Fibroblast of skin of back (primary cell): ENCODE measurements around the gene TANC1.
A peak's percentile ranks its signal among the peaks of the same experiment; 100 is the strongest.
"Not testable (repeated sequence)": the region's sequence is repeated elsewhere in the genome, so short reads cannot be mapped to it uniquely, and the experiment has no call there.

Experiments used
- DNase-seq: peaks from one replicate; pipeline ENCODE4 v3.0.0-alpha.2; 2013

Gene TANC1

GRCh38 chr2:159118859-159119500, 150.5 kb downstream of the TANC1 start:
- no peak for DNase-seq

DNA sequence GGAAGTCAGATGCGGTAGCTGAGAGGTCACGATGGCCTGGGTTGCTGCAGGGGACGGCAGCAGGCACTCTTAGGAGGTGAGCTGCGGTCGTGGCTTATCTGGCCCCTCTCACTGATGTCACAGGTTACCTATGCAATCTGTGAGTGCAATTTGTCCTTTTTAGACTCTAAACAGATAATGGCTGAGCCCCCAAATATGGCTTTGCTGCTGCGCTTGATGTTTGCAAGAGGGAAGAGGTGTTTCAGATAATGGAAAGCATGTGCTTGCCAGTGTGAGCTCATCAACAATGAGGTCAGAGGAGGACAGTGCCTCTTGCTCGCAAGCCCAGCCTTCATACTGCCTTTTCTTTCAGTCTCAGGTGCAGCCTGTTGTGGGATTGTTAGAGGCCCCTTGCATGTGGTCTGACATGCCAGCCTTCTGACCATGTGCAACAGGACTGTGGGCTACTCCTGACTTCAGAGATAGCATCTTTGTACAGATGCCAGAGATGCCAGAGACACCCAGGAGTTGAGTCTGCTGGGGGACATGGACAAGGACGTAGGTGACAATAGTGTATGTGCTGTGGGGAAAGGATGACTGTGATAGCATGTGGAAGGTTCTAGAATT, 151.3 kb downstream of the TANC1 start:
- DNase-seq, result no peak

GRCh38 chr2:159123786-159124185, 155.3 kb downstream of the TANC1 start:
- DNase-seq, result no peak

- DNase-seq, result peak; percentile 94
Measured at GRCh38 chr2:159124441-159124911, 156.0 kb downstream of the TANC1 start.

DNA sequence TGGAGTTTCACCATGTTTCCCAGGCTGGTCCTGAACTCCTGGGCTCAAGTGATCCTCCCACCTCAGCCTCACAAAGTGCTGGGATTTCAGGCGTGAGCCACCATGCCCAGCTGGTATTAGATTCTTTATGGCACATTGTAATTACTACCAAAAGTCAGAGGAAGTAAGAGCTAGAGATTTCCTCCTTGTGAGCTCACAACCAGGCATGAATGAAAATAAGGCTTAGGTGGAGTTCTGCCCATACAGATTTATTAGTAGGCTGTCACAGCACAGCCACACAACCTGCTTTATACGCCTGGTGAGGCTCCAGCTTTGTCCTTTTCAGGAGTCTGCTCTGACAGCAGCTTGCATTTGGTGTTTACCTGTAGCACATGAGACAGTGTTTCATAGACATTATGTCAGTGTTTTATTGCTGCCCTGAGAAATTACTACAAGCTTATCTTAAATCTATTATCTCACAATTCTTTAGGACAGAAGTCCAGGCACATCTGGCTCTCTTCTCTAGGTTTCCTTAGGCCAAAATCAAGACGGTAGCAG, 156.6 kb downstream of the TANC1 start:
- no peak for DNase-seq

DNA sequence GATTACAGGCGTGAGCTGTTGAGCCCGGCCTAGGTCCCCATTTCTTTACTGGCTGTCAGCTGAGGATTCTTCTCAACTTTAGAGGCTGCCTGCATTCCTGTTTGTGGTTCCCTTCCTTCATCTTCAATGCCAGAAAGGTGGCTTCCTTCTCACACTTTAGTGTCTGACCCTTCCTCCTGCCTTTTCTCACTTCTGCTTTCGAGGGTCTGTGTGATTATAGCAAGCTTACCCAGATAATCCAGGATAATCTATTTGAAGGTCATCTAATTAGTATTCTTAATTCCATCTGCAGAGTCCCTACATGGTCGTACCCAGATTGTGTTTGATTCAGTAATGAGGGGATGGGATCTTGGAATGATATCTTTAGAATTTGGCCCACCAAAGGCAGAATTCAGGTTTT, 157.4 kb downstream of the TANC1 start:
- no peak for DNase-seq

DNA sequence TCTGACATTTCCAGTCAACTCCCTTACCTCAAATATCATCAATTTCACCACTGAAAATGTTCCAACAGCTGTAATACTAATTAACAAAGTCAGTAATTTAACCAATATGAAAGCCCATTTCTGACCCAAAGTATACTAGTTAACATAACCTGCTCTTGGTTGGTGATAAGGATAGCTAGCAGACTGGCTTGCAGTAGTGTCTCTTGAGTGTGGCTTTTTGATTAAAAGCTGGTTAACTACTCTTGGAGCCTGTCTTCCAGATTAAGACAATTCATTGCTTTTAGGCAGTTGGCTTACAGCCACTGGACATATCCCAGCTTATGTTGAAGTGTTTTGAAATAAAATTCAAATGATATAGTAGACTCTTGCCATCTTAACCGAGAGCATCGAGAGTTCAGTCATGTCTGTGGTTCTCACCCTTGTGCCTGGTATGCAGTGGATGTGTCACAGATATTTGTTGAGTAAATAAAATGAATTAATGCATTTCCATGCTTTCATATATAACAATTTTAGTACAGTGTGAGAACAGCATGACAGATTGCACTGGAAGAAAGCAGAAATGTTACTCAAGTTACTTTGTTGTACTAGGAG, 158.1 kb downstream of the TANC1 start:
- DNase-seq, result peak; percentile 92

DNA sequence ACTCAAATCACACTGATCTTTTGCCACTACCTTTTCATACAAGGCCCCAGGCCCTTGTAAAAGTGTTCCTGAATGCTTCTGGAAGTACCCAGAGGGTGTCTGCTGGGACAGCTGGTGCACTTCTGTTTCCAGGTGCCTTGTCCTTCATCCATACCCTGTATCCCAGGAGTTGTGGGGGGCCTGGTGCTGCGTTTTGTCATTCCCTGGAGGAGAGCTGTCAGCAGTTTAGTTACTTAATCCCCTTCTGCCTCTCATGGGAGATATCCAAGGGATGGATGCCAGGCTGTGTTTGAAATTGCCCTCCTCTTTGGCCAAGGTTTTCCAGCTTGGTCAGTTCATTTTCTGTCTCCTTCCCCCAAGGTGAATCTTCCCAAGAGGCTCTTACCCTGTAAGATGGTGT, 159.8 kb downstream of the TANC1 start:
- no peak for DNase-seq

DNA sequence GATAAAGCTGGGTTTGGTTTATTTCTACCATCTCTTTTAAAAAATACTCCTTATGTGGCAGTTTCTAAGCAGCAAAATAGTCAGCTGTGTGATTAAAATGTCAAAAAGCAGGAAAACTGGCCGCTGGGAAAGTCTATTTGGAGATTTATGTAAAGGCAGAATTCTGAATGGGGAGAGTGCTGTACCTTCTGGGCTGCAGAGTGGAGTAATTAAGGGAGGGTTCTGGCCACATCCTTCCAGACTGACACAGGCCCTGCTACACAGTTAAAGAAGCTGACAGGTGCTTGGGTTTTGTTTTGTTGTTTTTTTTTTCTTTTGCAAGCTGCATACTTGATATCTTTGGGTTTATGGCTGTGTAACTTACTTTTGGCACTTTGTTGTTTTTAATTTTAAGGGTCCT, 160.8 kb downstream of the TANC1 start:
- no peak for DNase-seq

DNA sequence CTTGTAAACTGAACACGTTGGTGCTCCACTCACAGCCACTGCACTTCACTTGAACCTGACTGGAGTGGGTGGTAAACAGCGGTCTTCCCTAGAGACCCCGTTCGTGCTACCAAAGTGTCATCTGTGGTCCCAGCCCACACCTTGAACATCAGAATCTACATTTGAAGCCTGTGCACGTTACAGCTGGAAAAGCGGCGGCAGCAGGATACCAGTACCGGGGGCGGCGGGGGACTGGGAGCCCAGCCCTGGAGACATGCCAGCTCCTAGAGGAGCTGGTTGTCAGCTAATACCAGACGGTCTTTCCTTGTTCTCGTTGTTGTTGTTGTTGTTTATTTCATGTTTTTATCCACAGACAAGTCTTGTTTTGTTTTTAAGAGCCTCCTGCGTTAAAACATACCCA, 161.4 kb downstream of the TANC1 start:
- DNase-seq, result no peak

- DNase-seq, result no peak
Measured at GRCh38 chr2:159130302-159130701, 161.9 kb downstream of the TANC1 start.

GRCh38 chr2:159131267-159131913, 162.9 kb downstream of the TANC1 start:
- DNase-seq, result no peak

- DNase-seq, result peak; percentile 95
Measured at GRCh38 chr2:159131914-159132281, 163.5 kb downstream of the TANC1 start.

DNA sequence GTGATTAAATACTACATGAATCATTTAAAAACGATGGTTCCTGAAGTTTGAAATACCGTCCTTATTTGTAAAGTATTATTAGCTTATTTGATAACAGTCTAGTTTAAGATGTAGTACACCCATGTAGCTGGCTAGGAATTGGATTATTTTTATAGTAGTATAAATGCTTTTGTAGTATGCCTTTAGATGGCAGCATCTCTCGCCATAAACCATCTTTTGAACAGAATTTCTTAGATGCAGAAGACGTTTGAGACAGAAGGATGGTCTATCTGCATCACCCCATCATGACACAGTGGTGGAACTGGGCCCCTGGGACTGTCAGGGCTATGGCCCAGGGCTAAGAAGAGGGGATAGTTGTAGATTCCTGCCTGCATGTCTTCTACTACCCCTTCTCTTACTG, 165.4 kb downstream of the TANC1 start:
- DNase-seq, result peak; percentile 66

- DNase-seq, result no peak
Measured at GRCh38 chr2:159134979-159135378, 166.5 kb downstream of the TANC1 start.

DNA sequence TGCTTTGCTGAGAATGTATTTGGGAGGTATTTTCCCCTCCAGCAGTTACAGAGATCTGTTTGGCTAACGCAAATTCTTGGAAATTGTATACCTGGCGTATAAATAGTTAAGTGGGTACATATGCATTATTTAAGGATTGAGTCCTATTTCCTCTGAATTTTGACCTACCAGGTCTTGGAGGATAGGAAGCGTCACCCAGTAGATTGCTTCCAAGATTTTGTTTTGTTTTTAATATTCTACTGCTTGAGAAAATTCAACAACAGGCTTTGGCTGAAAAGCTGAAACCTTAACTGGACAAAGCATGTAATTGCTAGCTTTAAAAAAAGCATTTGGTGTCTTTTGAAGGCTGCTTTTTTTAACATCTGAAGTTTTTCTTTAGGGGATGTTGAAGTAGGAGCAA, 168.0 kb downstream of the TANC1 start:
- DNase-seq, result no peak

DNA sequence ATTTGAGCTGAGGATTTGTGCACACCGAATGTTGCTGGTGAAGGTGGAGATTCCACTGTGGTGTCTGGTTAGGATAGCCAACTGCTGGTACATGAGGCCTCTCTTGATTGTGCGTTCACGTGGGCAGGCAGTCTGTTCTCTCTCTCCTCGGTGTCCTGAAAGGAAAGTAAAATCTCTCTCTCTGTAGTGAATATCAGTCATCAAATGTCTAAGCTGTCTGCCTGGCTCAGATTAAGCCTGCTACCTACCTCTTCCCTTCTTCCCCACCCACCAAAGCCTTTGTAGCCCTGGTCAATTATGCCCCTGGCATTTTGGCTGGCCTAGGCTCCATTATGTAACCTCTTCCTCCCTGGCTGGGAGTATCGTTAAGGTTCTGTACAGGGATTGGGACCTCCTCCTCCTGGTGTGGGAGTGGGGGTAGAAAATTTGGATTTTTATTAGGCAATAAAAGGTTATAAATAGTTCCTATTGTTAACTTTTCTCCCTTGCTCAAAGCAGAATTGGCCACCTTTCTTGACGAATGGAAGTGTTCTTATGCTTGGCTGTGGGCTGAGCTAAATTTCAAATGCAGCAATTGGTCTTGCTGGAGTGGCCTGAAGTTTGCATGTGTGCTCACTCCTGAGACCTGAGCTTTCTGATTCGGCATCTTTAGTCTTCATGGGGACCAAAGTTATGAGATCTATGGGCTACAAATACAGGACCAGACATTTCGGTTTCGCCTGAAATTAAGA, 169.2 kb downstream of the TANC1 start:
- DNase-seq, result no peak

GRCh38 chr2:159138642-159139182, 170.3 kb downstream of the TANC1 start:
- DNase-seq, result no peak

DNA sequence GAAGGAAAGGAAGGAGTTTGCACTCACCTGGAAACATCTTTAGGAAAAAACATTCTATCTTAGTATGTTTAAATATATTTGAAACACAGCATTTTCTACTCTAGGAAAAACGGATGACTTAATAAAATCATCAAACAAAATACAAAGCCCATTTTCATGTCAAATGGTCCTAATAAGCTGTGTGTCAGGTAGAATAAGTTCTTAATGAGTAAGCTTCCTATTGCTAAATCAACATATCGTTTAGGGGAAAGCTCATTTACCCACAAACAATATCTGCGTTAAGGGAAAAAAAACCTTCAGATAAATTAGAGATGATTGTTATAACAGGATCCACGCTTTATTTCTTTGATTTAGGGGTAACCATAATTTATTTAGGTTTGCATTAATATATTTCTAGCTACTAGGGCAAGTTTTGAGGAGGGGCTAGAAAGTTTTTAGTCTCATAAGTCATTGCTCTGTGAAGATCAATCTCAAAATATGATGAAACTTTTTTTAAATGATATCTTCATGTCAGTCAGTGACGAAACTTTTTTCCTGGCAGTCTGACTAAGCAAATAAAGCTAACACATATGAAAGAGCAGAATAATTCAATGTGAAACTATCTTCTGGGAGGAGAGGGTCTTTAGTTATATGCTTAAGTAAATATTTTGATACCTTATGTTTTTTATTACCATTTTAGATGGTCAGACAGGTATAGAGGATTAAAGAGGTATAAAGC, 170.9 kb downstream of the TANC1 start:
- DNase-seq, result peak; percentile 31

- peak; percentile 88 for DNase-seq
Measured at GRCh38 chr2:159140070-159140769, 171.8 kb downstream of the TANC1 start.

GRCh38 chr2:159140821-159141220, 172.4 kb downstream of the TANC1 start:
- DNase-seq, result not testable (repeated sequence)
